Renal cortical epithelial cell (primary cell): ENCODE results near the gene SHANK1. TPM values are rescaled to one million over a fixed set of nuclear protein-coding genes. Genes with fewer than 3 reads are reported as not detected.
A peak's percentile ranks its signal among the peaks of the same experiment; 100 is the strongest.

Experiments
- DNase-seq: peaks from one replicate; pipeline ENCODE4 v3.0.0-alpha.2; 2011; ENCODE audit warnings: low read depth
- total RNA-seq: library from RNA; depleted of rRNA; stranded (reverse); fragments of >200 nt; gene quantifications from 2 replicates; pipeline ENCODE4 v1.2.3, GENCODE V29; 2014

Gene SHANK1
- total RNA-seq, 1 donor from 2014 or later, result 0.65 TPM

- DNase-seq, result no peak
Measured at GRCh38 chr19:50686310-50687032, 33.1 kb downstream of the SHANK1 start.

GRCh38 chr19:50679177-50680125 lies 40.2 kb downstream of the SHANK1 start:
- peak; percentile 33 for DNase-seq

GRCh38 chr19:50678323-50678722 lies 41.3 kb downstream of the SHANK1 start:
- no peak for DNase-seq

- DNase-seq, result no peak
Measured at GRCh38 chr19:50677636-50678035, 42.0 kb downstream of the SHANK1 start.

- no peak for DNase-seq
Measured at GRCh38 chr19:50676625-50677197, 42.9 kb downstream of the SHANK1 start.

- no peak for DNase-seq
Measured at GRCh38 chr19:50673118-50673517, 46.5 kb downstream of the SHANK1 start.

GRCh38 chr19:50670102-50670380 lies 49.6 kb downstream of the SHANK1 start:
- DNase-seq, result no peak

GRCh38 chr19:50669302-50670101 lies 50.1 kb downstream of the SHANK1 start:
- DNase-seq, result peak; percentile 6

GRCh38 chr19:50668879-50669278 lies 50.7 kb downstream of the SHANK1 start:
- no peak for DNase-seq

- DNase-seq, result no peak
Measured at GRCh38 chr19:50668416-50668815, 51.2 kb downstream of the SHANK1 start.

GRCh38 chr19:50667759-50668231 lies 51.8 kb downstream of the SHANK1 start:
- no peak for DNase-seq

GRCh38 chr19:50667177-50667758 lies 52.3 kb downstream of the SHANK1 start:
- DNase-seq, result no peak

GRCh38 chr19:50666346-50667176 lies 53.0 kb downstream of the SHANK1 start:
- no peak for DNase-seq

- DNase-seq, result no peak
Measured at GRCh38 chr19:50664204-50664603, 55.4 kb downstream of the SHANK1 start.

GRCh38 chr19:50663482-50663790 lies 56.2 kb downstream of the SHANK1 start:
- peak; percentile 47 for DNase-seq

GRCh38 chr19:50662651-50663481 lies 56.7 kb downstream of the SHANK1 start:
- no peak for DNase-seq

GRCh38 chr19:50661766-50662650 lies 57.6 kb downstream of the SHANK1 start:
- no peak for DNase-seq

- no peak for DNase-seq
Measured at GRCh38 chr19:50661023-50661422, 58.6 kb downstream of the SHANK1 start.

- no peak for DNase-seq
Measured at GRCh38 chr19:50660088-50660366, 59.6 kb downstream of the SHANK1 start.
